TTC549 (cell line): ENCODE data around the gene MUS81.
"Not testable (repeated sequence)": the region's sequence is repeated elsewhere in the genome, so short reads cannot be mapped to it uniquely, and the experiment has no call there.

Experiments
- FAIRE-seq: peaks from 2 replicates; lab custom pipeline; 2012; peaks lifted over from hg19 to GRCh38; lab: Jason Lieb, UNC

MUS81 gene, protein sequence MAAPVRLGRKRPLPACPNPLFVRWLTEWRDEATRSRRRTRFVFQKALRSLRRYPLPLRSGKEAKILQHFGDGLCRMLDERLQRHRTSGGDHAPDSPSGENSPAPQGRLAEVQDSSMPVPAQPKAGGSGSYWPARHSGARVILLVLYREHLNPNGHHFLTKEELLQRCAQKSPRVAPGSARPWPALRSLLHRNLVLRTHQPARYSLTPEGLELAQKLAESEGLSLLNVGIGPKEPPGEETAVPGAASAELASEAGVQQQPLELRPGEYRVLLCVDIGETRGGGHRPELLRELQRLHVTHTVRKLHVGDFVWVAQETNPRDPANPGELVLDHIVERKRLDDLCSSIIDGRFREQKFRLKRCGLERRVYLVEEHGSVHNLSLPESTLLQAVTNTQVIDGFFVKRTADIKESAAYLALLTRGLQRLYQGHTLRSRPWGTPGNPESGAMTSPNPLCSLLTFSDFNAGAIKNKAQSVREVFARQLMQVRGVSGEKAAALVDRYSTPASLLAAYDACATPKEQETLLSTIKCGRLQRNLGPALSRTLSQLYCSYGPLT

DNA sequence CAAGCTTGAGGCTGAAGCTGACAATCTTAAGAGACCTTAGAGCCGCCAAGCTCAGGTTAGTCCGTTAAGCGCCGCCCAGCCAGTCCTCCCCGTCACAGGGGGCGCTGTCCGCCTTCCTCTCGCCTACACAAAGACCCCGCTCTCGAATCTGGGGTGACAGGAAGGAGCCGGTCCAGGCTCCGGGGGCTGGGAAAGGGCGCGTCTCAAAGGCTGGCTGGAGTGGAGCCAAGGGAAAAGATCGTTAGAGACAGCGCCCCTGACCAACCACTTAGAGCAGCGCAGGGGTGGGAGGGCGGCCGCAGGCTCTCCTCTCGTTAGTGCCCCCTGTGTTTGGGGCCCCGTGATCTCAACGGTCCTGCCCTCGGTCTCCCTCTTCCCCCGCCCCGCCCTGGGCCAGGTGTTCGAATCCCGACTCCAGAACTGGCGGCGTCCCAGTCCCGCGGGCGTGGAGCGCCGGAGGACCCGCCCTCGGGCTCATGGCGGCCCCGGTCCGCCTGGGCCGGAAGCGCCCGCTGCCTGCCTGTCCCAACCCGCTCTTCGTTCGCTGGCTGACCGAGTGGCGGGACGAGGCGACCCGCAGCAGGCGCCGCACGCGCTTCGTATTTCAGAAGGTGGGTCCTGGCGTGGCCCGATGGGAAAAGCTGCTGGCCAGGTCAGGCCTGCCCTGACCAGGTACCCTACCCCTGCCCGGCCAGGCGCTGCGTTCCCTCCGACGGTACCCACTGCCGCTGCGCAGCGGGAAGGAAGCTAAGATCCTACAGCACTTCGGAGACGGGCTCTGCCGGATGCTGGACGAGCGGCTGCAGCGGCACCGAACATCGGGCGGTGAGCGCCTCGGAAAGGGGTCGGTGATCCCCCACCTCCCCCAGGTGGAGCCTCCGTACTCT, at the start of gene MUS81:
TSS of gene MUS81 (plus strand) at position 156 of the 887 bp plus-strand sequence. CDS start at position 477, 321 bp downstream.
- peak; percentile 70 for FAIRE-seq

DNA sequence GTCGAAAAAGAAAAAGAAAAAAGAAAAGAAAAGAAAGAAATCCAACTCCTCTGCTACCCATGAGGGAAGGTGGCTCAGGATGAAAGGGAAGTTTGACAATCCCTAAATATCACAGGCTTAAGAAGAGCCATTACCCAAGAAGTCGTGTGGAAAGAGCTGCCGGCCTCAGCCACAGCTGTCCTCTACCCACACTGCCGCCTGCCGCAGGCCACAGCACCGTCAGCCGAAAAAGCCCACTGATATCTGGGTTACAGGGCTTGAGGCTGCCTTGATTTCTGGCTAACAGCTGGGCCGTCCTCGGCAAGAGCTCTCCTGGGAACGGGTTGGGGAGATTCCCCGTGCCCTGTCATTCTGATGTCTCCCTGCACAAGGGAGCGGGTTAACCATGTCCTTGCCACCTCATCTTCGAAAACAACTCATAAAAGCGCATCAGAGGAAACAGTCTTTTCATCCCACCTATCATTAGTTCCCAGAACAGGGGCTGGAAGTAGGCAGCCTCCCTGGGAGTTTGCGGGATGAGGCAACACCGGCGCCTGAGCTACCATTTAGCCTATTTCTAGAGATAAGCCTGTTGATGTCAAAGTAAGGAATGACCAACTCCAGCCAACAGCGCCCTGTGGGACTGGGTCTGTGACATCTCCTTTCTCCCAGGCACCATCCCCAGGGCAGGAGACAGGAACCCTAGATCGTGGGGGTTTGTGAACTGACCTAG, 48.3 kb upstream of the MUS81 start:
- no peak for FAIRE-seq

DNA sequence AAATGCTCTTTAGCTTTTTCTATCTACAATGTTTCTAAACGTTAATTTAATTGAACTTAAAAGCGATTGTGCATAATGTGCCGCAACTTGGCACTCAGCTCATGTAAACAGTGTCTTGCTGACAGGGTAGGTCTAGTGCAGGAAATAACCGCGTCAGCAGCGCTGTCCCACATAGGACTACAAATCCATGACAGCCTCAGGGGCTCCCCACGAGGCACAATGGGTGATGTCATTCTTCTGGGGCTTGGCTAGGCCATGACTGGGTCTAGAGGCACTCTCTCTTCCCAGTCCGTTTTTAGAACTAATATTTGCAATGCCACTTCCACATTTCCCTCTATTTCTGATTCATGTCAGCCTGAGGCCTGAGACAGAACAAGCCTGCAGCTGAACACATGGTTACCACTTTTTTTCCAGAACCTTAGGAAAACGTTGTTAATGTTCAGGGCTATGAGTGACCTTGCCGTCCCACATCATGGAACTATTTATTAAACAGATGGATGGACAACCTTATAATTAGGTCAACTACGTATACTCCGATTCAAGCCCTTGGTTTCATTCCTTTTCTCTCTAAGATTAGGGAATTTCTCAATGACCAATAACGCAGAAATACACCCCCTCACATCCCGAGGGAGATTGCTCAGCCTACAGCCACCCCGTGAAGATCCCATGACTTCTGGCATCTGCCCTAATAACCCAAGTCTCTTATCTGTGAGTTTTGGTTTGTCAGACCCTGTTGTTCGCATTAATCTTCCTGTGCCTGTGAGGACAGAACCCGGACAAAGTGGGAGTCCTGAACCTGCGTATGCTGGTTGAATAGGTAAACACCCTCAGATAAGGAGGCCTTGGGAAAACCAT, 45.9 kb upstream of the MUS81 start:
- FAIRE-seq, result no peak

DNA sequence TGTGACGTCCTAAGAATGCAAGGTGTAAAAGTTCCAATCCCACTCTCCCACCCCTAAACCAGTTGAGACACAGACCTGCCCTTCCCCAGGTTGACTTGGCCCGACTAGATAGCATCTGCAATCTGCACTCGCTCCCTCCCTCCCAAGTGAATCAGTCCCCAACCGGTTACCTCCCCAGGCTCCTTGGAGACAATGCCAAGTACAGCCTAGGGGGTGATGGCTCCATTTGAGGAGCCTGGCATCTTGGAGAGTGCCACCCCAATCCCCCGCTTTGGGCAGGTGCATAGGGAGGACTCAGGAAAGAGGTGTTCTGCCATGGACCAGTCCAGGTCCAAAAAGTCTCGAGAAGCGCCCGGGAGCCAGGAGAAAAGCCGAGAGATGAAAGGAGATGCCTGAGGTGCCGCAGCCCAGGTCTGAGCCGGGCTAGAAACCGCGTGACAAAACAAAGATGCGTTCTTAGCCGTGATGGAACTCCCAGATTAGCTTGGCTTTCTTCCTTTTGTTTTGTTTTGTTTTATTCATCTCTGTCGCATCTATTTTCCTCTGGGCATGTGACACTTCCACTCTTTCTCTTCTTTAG, 45.2 kb upstream of the MUS81 start:
- FAIRE-seq, result no peak

DNA sequence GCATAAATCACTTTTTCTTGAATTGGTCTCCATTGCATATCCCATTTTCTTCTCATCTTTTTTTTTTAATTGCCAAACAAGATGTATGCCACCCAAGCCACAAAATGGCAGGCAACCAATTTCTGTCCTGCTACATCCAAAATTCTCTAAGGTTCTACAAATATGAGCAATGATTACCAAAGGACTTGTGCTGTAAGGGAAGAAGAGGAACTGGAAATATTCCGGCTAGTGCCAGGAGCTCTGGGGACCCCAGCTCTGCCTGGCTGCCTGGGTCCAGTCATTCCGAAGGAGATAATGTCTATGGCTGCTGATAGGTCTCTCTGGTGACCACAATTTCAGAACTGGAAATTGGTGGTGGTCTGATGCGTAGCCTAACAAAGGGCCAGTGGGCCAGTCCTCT, 43.5 kb upstream of the MUS81 start:
- FAIRE-seq, result no peak

DNA sequence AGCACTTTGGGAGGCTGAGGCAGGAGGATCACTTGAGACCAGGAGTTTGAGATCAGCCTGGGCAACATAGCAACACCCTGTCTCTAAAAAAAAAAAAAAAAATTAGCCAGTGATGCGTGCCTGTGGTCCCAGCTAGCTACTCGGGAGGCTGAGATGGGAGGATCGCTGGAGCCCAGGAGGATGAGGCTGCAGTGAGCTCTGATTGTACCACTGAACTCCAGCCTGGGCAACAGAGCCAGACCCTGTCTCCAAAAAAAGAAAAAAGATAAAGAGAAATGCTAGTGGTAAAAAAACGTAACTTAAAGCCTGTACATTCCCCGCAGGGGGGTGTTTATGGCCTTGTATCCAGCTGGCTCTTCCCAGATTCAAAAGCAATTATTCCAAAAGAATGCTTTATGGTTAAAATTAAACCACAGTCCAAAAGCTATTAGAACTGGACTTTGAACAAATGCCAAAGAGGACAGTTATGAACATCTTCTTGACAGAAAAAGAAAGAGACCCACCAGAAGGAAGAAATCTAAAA, 42.9 kb upstream of the MUS81 start:
- FAIRE-seq, result no peak

DNA sequence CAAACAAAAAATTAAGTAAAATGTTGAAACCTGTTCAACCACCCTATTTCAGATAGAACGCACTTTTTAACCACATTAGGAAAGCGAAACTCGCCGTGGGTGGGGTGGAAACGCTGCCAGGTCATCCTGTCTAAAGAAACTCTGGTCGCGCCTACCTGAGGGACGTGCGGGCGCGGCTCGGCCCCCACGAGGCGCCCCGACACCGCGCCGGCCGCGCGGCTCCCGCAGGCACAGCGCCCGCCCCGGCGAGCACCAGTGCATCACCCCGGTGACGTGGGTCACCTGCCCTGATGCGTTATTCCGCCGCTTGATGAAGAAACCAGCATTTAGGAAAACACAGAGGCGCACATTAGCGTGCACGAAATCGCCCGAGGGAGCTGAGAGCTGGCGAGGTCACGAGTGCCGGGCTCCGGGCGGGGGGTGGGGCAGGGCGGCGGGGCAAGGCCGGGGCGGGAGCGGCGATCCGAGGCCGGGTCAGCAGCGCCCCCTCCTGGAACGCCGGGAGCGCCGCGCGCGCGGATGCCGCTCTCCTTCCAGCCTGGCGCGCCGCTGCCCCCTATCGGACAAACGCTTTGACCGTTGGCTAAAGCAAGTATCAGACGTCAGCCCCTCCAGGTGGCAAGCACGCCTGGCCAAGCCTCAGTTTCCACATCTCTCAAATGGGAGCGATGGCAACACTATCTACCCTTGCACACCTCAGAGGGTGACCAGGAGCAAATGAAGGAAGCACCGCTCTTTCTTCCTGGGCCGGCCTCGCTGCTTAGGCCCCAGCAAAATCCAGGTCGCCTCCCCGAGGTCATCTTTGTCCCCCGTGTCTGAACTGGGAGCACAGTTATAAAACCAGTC, 42.2 kb upstream of the MUS81 start:
- FAIRE-seq, result no peak

DNA sequence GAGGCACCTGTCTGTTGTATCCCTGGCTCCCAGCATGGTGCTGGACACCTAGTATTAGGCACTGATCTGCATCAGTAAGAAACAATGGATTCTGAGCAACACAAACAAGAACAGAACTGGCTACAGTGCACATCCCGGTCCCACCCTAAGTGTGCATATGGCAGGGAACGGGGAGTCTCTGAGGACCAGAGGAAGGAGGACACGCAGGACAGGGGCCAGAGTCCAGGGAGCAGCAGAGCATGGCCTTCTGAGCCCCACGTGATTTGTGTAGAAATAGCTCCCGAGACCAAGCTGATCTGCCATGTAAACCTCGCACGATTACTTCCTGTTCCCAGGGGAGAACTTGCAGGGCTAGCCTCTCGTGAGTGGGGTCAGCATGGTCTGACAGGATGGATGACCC, 39.1 kb upstream of the MUS81 start:
- no peak for FAIRE-seq

DNA sequence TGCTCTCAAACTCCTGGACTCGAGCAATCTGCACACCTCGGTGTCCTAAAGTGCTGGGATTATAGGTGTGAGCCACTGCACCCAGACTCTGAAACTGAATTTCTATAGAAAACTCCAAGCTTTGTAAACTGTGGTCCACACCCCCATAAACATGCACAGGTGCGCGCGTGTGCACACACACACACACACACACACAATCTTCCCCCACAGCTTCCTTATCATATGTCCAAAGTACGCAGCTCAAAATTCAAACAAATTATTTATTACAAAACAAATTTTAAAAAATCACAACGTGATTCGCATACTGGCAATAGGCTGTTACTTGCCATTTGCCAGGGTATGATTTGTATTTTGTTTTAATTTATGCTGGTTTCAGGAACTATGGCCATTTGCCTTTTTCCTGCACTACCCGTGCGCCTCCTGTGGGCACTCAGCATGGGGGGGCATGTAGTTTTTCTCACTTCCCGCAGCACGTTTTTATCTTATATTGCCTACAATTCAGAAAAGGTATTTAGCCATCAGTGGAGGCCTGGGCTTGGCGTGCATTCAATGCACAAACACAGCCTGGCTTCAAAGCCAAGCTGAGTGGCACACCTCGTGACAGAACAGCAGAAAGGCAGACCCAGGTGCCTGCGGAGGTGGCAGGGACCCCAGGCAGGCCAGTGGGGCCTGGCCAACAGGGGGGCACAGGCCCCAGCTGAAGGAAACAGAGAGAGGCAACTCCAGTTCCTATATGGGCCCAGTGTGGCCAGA, 37.3 kb upstream of the MUS81 start:
- FAIRE-seq, result no peak

DNA sequence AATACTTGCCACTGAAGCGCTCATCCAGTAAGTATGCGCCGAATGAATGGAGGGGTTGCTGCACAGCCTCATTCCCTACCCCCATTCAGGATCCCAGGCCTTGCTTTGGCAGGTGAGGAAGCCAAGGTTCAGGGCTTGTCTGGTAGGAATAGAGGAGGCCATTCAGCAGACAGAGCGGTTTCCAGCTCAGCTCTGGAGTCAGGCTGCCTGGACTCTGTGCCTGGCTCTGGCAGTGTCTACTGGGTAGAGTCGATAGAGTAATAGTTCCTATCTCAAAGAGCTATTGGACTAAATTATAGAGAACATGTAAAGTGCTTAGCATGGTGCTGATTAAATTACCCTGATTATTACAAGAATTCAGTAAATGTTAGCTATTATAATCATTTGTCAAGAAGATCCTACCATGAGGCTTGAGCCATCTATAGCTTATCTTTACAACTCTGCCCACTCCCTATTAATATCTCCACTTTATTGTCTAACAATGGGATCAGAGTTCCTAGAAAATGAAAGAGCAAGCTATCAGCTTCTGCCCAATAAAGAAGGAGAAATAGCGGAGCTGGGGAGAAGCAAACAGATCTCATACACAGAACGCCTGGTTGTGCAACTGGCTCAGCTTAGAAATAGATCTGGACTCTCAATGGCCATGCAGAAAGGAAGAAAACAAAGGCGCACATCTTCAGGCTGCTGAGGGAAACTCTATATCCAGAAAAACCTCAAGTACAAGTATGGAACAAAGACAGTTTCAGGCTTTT, 33.1 kb upstream of the MUS81 start:
- no peak for FAIRE-seq

DNA sequence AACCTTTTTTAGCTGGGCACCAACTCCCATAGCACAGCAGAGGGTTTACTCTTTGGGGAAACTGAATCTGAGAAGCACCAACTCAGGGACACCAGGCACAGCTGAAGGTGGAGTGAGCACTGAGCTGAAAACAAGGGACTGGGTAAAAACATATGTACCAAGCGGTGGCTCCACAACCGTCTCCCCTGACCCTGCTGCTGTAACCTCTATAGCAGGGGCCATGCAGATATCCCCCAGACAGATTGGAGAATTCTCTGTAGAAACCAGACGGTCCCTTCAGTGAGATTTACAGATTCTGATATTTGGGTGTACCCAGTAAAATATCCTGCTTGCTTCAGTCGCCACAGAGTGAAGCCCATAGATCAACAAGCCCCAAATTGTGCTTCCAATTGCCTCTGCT, 30.8 kb upstream of the MUS81 start:
- no peak for FAIRE-seq

DNA sequence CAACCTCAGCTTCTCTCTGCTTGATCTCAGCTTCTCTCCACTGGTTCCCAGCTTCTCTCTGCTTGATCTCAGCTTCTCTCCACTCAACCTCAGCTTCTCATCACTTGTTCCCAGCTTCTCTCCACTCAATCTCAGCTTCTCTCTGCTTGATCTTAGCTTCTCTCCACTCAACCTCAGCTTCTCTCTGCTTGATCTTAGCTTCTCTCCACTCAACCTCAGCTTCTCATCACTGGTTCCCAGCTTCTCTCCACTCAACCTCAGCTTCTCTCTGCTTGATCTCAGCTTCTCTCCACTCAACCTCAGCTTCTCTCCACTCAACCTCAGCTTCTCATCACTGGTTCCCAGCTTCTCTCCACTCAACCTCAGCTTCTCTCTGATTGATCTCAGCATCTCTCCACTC, 28.0 kb upstream of the MUS81 start:
- FAIRE-seq, result not testable (repeated sequence)

DNA sequence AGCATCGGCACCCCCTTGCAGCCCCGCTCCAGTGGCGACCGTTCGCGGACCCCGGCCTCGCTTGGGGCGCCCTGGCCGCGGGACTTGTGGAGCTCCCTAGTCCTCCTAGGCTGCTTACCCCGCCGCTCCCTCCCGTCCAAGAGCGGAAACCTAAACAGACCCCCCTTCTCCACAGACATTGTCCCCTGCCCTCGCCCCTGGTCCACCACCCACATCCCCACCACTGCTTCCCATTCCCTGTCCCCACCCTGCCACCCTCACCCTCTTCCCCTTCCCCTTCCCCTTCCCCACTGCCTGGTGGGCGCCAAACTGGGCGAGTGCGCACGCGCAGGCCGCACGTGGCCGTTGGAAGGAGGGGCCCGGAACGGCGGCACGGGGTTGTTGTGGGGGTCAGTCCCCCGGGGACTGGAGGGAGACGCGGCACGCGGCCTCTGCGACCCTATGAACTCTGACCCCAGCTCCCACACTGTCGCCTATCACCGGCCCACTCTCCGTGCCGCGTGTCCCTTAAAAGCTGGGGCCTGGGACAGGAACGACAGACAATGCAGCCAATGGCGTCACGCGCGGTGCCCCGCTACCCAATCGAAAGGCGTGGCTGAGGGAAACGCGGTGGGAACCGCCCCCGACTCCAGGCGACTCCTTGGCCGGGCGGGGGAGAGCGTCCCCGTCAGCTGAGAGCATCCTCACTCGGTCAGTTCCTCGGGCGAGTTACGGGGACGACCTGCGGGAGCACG, 26.8 kb upstream of the MUS81 start, which contains the start of gene SNX32:
TSS of gene SNX32 (plus strand) at position 667 of the 734 bp plus-strand sequence. CDS start 103 bp downstream, outside the sequence.
- FAIRE-seq, result no peak

DNA sequence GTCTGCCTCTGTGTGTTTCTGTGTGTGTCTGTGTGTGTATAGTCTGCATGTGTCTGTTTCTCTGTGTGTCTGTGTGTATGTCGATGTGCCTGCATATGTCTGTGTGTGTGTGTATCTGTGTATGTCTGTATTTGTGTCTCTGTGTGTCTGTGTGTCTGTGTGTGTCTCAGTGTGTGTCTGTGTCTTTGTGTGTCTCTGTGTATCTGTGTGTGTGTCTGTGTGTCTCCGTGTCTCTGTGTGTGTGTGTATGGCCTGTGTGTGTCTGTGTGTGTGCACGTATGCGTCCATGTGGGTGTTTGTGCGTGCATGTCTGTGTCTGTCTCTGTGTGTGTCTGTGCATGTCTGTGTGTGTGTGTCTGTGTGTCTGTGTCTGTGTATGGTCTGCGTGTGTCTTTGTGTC, 26.0 kb upstream of the MUS81 start:
- no peak for FAIRE-seq

DNA sequence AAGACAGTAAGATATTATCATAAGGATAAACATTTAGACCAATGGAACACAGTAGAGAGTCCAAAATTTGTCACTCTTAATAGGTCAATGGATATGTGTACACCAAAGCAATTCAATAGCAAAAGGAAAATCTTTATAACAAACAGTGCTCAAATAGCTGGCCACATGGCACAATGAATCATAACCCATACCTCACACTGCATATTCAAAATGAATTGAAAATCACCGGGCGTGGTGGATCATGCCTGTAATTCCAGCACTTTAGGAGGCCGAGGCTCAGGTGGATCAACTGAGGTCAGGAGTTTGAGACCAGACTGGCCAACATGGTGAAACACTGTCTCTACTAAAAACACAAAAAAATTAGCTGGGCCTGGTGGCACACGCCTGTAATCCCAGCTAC, 18.1 kb upstream of the MUS81 start:
- no peak for FAIRE-seq

DNA sequence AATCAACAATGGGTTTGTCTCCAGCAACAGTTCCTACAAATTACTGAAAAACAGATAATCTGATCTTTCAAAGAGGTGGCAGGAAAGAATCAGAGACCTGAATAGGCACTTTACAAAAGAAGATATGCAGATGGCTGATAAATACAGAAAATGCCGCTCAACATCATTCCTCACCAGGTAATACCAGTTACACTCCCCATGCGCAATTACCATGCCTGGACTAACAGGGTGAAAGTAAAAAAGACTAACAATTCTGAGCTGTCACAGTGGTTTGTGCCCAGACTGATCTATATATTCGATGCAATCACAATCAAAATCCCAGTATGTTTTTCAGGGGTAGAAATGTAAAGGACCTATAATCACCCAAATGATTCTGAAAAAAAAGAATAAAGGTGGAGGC, 16.4 kb upstream of the MUS81 start:
- FAIRE-seq, result no peak

DNA sequence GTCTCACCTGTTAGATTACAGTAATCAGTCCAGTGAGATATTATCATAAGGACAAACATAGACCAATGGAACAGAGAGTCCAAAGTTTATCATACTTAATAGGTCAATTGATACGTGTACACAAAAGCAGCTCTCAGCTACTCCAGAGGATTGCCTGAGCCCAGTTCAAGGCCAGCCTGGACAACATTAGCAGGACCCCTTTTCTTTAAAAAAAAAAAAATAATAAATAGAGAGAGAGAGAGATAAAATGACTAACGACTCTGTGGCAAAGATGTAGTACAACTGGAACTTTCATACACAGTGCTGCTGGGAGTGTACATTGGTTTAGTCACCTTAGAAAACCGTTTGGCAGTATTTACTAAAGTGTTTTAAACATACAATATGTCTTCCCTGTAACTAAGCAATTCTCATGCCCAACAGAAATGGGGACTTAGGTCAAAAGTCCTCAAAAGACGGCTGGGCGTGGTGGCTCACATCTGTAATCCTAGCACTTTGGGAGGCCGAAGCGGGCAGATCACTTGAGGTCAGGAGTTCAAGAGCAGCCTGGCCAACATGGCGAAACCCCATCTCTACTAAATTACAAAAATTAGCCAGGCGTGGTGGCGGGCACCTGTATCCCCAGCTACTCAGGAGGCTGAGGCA, 15.9 kb upstream of the MUS81 start:
- FAIRE-seq, result no peak
